DOHH2 (cell line): ENCODE data around the gene POLRMT.

Experiments
- CTCF ChIP-seq: fragments of 200-600 bp; sonication (generic); IDR thresholded peaks from one replicate; pipeline ENCODE4 v1.5.1; 2014; ENCODE audit warnings: antibody characterized with exemption, mild to moderate bottlenecking, low read depth, low read length; ENCODE audit not compliant: poor library complexity, severe bottlenecking
- EZH2phosphoT487 ChIP-seq: fragments of 200-600 bp; sonication (generic); IDR thresholded peaks from 2 replicates; pipeline ENCODE4 v1.6.1; 2017; ENCODE audit warnings: borderline replicate concordance, mild to moderate bottlenecking, antibody characterized with exemption, low read length, moderate library complexity, mixed read lengths

GRCh38 chr19:615619-616018, 17.7 kb downstream of the POLRMT start:
- TF ChIP-seq CTCF (no peak), EZH2phosphoT487 (no peak)
